Upper lobe of right lung (tissue), 1 donor: ENCODE data around the gene UGT2B7. TPM values are rescaled to one million over a fixed set of nuclear protein-coding genes. Genes with fewer than 3 reads are reported as not detected.

Experiments
- ATAC-seq: fragments of 200-7000 bp; cut with Tn5 transposase; one replicate; pipeline ENCODE4 v1.9.1; 2020; ENCODE audit warnings: mild to moderate bottlenecking, moderate library complexity
- DNase-seq: peaks from one replicate; pipeline ENCODE4 v3.0.0-alpha.2; 2020
- H3K27ac ChIP-seq: fragments of 200-600 bp; one replicate; pipeline ENCODE4 v1.8.0; 2022
- H3K27me3 ChIP-seq: fragments of 200-600 bp; one replicate; pipeline ENCODE4 v1.8.0; 2022; ENCODE audit warnings: mild to moderate bottlenecking
- H3K36me3 ChIP-seq: fragments of 200-600 bp; one replicate; pipeline ENCODE4 v1.8.0; 2022
- H3K4me1 ChIP-seq: fragments of 200-600 bp; one replicate; pipeline ENCODE4 v1.8.0; 2022
- H3K4me3 ChIP-seq: fragments of 200-600 bp; one replicate; pipeline ENCODE4 v1.8.0; 2022; ENCODE audit warnings: mild to moderate bottlenecking
- H3K9me3 ChIP-seq: fragments of 200-600 bp; one replicate; pipeline ENCODE4 v1.8.0; 2022
- intact Hi-C: fragments of 100-400 bp; cut with DNase I; formaldehyde crosslinking; loops from one replicate; pipeline ENCODE4 v1.11.0; 2022
- total RNA-seq: library from RNA; stranded (reverse); fragmentation: NEBNext Ultra II Directional; extraction: Animal tissue kit (Norgen Biotek cat#: 25700); gene quantifications from one replicate; pipeline ENCODE4 v1.2.1, GENCODE V29; 2021
- TF ChIP-seq, protein P1 (sequence below): fragments of 200-600 bp; IDR thresholded peaks from one replicate; pipeline ENCODE4 v1.8.0; 2022; ENCODE audit warnings: antibody characterized with exemption
- donor health status: DM: no; HTN: yes; CAD: no; lungs with severe emphysema.

UGT2B7 gene
- total RNA-seq, 1 donor from 2014 or later: 0.96 TPM

DNA sequence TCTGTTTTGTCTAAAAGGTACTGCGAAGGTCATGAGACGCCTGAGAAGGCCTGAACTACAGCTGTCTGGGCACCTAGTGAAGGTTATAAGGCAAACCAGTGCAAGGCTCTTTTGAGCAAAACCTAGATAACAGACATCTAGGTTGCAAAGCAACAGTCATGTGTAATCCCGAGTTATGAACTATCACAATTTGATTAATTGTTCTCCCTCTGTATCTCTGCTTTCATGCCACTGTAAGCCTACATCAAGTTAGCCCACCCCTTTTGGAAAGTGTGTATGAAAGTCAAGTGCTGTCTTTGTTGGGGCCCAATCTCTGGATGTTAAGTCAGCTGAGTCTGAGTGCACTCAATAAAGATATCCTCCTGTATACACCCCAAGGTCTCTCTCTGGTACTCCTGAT is 31.9 kb upstream of the UGT2B7 start:
- DNase-seq (no peak), ATAC-seq (no peak)
- no peak overlapping the region for H3K4me3 ChIP-seq
- no peaks in the 10 kb centered on the region for H3K9me3 ChIP-seq
- H3K27ac ChIP-seq: no peak overlapping the region
- H3K4me1 ChIP-seq: no peaks in the 10 kb centered on the region
- no peaks in the 10 kb centered on the region for H3K36me3 ChIP-seq
- intact Hi-C loops: no loop called here
- TF ChIP-seq, protein P1, sequence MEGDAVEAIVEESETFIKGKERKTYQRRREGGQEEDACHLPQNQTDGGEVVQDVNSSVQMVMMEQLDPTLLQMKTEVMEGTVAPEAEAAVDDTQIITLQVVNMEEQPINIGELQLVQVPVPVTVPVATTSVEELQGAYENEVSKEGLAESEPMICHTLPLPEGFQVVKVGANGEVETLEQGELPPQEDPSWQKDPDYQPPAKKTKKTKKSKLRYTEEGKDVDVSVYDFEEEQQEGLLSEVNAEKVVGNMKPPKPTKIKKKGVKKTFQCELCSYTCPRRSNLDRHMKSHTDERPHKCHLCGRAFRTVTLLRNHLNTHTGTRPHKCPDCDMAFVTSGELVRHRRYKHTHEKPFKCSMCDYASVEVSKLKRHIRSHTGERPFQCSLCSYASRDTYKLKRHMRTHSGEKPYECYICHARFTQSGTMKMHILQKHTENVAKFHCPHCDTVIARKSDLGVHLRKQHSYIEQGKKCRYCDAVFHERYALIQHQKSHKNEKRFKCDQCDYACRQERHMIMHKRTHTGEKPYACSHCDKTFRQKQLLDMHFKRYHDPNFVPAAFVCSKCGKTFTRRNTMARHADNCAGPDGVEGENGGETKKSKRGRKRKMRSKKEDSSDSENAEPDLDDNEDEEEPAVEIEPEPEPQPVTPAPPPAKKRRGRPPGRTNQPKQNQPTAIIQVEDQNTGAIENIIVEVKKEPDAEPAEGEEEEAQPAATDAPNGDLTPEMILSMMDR: no peak
- no peaks in the 10 kb centered on the region for H3K27me3 ChIP-seq

DNA sequence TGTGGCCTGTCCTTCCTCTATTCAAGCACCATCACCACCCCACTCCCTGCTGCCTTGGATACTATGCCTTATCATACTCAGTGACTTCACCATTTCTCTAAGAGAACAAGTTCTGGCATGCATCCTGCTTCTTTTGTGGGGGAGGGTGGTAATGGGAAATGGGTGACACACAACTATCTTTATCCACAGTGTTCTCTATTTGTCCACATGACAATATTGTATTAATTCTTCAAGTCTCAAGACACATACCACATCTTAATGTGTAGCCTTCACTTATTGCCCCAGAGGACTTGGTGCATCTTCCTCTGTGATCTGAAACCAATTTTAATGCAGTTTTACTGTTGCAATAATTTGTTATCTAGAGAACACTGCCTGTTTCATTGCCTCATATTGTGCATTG is 29.3 kb upstream of the UGT2B7 start:
- Histone ChIP-seq H3K4me3 (no peak overlapping the region), H3K27me3 (no peaks in the 10 kb centered on the region), H3K9me3 (no peaks in the 10 kb centered on the region), H3K27ac (no peak overlapping the region), H3K36me3 (no peaks in the 10 kb centered on the region), H3K4me1 (no peaks in the 10 kb centered on the region)
- intact Hi-C loops: no loop called here
- ATAC-seq (no peak), DNase-seq (no peak)
- TF ChIP-seq, protein P1: no peak

DNA sequence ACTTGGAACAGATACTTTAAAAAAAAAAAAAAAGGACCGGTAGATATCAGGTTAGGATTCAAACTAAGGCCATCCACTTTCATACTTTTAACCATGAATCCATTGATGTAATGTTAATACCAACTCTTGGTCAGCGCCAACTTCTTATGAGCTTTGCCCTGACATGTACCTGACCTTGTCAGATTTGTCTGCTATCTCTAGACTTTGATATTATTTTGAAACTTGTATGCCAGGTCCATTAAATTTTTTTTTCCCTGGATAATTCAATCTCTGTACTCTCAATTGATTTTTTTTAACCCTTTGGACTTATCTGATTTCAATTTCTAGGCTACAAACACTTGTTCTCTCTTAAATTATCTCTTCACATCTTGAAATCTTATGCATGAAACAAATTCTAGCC is 27.2 kb upstream of the UGT2B7 start:
- no peaks in the 10 kb centered on the region for H3K27me3 ChIP-seq
- H3K9me3 ChIP-seq: no peaks in the 10 kb centered on the region
- H3K36me3 ChIP-seq: no peaks in the 10 kb centered on the region
- H3K27ac ChIP-seq: no peak overlapping the region
- intact Hi-C loops: no loop called here
- DNase-seq (no peak), ATAC-seq (no peak)
- no peaks in the 10 kb centered on the region for H3K4me1 ChIP-seq
- no peak overlapping the region for H3K4me3 ChIP-seq
- TF ChIP-seq, protein P1: no peak

DNA sequence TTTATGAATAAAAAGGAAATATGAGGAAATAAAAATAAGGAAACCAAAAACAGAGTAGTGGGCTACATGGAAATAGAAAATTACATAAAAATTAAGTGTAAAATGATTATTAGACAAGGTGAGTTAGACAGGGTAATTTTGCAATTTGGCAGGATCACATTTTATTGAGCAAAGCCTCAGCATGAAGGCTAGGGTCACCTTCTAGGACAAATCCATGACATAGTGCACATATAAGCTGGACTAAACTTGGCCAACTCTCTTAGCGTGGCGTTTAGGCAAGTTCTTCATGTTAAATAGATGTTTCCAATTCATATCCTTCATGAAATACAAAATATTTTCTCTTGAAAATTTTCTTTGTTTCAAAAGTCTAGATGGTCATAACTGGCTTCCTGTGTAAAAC is 25.7 kb upstream of the UGT2B7 start:
- intact Hi-C loops: no loop called here
- Histone ChIP-seq H3K27ac (no peak overlapping the region), H3K36me3 (no peaks in the 10 kb centered on the region), H3K9me3 (no peaks in the 10 kb centered on the region), H3K4me1 (no peaks in the 10 kb centered on the region), H3K4me3 (no peak overlapping the region), H3K27me3 (no peaks in the 10 kb centered on the region)
- ATAC-seq (no peak), DNase-seq (no peak)
- TF ChIP-seq, protein P1: no peak

DNA sequence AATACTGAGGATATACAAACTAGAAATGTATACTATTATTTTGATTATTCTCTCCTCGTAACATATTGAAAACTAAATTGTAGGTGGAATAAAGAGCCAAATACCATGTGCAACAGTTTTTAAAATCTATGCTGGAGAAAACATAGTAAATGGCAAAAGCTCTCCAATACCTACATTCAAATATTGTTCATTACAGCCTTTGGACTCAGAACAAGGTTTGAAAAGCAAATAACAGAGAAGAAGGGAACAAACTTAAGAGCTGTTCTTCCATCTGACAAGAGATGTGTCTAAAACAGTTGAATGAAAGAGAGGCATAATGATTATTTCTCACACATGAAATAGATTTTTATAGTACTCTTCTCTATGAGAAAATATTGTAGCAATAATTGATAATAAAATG is 25.0 kb upstream of the UGT2B7 start:
- no peaks in the 10 kb centered on the region for H3K9me3 ChIP-seq
- ATAC-seq: no peak
- H3K4me1 ChIP-seq: no peaks in the 10 kb centered on the region
- no peaks in the 10 kb centered on the region for H3K36me3 ChIP-seq
- H3K4me3 ChIP-seq: no peak overlapping the region
- no peak overlapping the region for H3K27ac ChIP-seq
- H3K27me3 ChIP-seq: no peaks in the 10 kb centered on the region
- intact Hi-C loops: no loop called here
- no peak for DNase-seq
- TF ChIP-seq, protein P1: no peak

DNA sequence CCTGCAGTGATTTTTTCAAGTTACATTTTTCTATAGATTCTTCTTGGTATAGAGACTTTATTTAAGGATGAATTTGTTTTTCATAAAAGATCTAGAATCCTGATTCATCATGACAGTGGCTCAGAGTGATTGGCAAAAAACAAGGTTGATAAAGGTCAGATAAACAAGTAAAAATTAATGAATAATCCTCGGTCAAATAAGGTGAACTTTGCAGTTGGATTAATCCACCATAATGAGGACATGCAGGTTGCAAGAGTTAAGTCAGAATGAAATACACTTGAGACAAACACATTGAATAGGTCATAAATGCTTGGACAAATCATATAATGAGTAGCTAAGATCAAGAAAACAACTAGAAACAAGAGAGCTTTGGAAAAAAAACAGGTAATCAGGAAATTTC is 22.9 kb upstream of the UGT2B7 start:
- intact Hi-C loops: no loop called here
- no peaks in the 10 kb centered on the region for H3K27me3 ChIP-seq
- H3K4me3 ChIP-seq: no peak overlapping the region
- no peaks in the 10 kb centered on the region for H3K36me3 ChIP-seq
- H3K27ac ChIP-seq: no peak overlapping the region
- H3K9me3 ChIP-seq: no peaks in the 10 kb centered on the region
- no peak for ATAC-seq
- TF ChIP-seq, protein P1: no peak
- DNase-seq: no peak
- no peaks in the 10 kb centered on the region for H3K4me1 ChIP-seq
